ENCODE data around the gene ADAMTSL2.

The ADAMTSL2 gene

DNA sequence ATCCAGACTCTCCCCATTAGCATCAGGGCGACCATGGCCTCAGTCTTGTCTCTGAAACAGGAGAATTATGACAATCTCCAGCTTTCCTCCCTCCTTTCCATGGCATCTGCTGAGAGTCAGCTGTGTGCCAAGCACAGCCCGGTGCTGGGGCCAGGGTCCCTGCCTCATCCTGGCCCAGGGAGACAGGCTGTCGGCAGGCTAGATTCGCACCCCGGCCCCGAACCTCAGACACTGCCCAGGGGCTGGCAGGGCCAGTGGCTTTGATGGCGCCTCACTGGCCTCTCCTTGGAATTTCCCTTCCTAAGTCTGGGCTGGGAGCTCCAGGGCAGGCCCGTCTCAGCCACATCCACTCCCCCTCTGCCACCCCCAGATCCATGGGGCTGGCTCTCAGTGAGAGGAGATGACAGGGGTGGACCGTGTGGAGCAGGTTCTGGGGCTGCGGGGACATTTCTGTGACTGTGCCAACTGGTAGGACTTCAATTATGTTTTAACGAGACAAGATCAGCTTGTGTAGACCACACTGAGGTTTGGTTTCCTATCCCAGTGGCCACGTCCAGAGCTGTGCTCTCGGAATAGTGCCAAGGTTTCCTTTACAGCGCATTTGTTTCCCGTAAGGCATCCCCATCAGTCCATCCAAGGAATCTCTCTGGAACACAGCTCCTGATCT lies 59.2 kb downstream of the ADAMTSL2 start:
- TF ChIP-seq, protein P1, sequence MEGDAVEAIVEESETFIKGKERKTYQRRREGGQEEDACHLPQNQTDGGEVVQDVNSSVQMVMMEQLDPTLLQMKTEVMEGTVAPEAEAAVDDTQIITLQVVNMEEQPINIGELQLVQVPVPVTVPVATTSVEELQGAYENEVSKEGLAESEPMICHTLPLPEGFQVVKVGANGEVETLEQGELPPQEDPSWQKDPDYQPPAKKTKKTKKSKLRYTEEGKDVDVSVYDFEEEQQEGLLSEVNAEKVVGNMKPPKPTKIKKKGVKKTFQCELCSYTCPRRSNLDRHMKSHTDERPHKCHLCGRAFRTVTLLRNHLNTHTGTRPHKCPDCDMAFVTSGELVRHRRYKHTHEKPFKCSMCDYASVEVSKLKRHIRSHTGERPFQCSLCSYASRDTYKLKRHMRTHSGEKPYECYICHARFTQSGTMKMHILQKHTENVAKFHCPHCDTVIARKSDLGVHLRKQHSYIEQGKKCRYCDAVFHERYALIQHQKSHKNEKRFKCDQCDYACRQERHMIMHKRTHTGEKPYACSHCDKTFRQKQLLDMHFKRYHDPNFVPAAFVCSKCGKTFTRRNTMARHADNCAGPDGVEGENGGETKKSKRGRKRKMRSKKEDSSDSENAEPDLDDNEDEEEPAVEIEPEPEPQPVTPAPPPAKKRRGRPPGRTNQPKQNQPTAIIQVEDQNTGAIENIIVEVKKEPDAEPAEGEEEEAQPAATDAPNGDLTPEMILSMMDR (IDR thresholded peaks at IDR 0.05; ENCODE audit: insufficient read depth, low read length) = no peak
- no peak for TF ChIP-seq POLR2AphosphoS5 (IDR thresholded peaks at IDR 0.05; ENCODE audit: low read depth)
- no peak for TF ChIP-seq GABPA (IDR thresholded peaks at IDR 0.05; ENCODE audit: low read depth)
- TF ChIP-seq SPI1 (IDR thresholded peaks at IDR 0.05; ENCODE audit: borderline replicate concordance, low read depth) = no peak
- TF ChIP-seq, protein P2, sequence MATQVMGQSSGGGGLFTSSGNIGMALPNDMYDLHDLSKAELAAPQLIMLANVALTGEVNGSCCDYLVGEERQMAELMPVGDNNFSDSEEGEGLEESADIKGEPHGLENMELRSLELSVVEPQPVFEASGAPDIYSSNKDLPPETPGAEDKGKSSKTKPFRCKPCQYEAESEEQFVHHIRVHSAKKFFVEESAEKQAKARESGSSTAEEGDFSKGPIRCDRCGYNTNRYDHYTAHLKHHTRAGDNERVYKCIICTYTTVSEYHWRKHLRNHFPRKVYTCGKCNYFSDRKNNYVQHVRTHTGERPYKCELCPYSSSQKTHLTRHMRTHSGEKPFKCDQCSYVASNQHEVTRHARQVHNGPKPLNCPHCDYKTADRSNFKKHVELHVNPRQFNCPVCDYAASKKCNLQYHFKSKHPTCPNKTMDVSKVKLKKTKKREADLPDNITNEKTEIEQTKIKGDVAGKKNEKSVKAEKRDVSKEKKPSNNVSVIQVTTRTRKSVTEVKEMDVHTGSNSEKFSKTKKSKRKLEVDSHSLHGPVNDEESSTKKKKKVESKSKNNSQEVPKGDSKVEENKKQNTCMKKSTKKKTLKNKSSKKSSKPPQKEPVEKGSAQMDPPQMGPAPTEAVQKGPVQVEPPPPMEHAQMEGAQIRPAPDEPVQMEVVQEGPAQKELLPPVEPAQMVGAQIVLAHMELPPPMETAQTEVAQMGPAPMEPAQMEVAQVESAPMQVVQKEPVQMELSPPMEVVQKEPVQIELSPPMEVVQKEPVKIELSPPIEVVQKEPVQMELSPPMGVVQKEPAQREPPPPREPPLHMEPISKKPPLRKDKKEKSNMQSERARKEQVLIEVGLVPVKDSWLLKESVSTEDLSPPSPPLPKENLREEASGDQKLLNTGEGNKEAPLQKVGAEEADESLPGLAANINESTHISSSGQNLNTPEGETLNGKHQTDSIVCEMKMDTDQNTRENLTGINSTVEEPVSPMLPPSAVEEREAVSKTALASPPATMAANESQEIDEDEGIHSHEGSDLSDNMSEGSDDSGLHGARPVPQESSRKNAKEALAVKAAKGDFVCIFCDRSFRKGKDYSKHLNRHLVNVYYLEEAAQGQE (IDR thresholded peaks at IDR 0.05; ENCODE audit: insufficient replicate concordance, low read depth) = no peak
- no peak overlapping the region for H3K27ac ChIP-seq (replicated peaks)
- no peak overlapping the region for H3K4me3 ChIP-seq (replicated peaks; ENCODE audit: insufficient read depth, low read length)
- no peak for DNase-seq (ENCODE audit: low read depth in 1 of 2, low spot score in 1 of 2)
- H3K27me3 ChIP-seq (ENCODE audit: insufficient read depth, poor library complexity, severe bottlenecking) = no peaks in the 10 kb centered on the region

DNA sequence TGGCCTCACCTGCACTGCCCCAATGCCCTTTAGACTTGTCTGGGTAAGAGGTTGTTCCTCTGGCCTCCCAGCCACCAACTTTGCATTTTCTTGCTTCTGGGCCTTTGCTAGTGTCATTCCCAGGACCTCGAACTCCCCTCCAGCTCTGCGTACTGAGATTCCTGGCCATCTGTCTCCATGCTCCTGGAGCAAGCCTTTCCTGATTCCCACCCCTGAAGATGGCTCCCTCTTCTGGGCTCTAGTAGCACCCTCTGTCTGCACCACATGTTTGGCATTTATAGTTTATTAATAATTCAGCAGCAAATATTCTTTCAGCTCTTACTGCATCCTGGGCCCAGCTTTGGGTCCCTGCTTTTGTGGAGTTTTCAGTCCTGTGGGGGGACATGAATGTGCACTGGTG lies 59.8 kb downstream of the ADAMTSL2 start:
- no peaks in the 10 kb centered on the region for H3K27me3 ChIP-seq (ENCODE audit: insufficient read depth, poor library complexity, severe bottlenecking)
- no peak for TF ChIP-seq POLR2AphosphoS5 (IDR thresholded peaks at IDR 0.05; ENCODE audit: low read depth)
- no peak for TF ChIP-seq SPI1 (IDR thresholded peaks at IDR 0.05; ENCODE audit: borderline replicate concordance, low read depth)
- no peak for TF ChIP-seq GABPA (IDR thresholded peaks at IDR 0.05; ENCODE audit: low read depth)
- TF ChIP-seq, protein P1 (IDR thresholded peaks at IDR 0.05; ENCODE audit: insufficient read depth, low read length) = no peak
- TF ChIP-seq, protein P2 (IDR thresholded peaks at IDR 0.05; ENCODE audit: insufficient replicate concordance, low read depth) = no peak

DNA sequence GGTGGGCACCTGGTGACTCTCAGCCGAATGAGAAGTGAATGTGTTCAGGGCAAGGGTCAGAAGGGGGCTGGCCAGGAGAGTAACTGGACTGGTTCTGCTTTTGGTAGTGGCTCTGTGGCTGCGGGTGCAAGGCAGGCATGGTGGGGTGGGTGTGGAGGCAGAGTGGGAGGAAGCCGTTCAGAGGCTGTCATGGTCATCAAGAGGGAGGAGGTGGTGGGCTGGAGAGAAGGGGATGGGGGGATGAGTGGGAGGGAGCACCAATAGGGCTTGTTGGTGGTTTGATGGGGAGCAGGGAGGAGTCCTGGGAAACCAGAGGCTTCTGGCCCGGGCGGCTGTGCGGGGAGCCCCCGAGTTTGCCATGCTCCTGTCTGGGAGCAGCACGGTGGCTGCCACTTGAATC lies 61.4 kb downstream of the ADAMTSL2 start:
- H3K27me3 ChIP-seq (ENCODE audit: insufficient read depth, poor library complexity, severe bottlenecking) = no peaks in the 10 kb centered on the region
- TF ChIP-seq GABPA (IDR thresholded peaks at IDR 0.05; ENCODE audit: low read depth) = no peak
- TF ChIP-seq, protein P2 (IDR thresholded peaks at IDR 0.05; ENCODE audit: insufficient replicate concordance, low read depth) = no peak

More for the DNA sequence above, 59.8 kb downstream of the ADAMTSL2 start:
- DNase-seq (ENCODE audit: low read depth in 1 of 2, low spot score in 1 of 2) = no peak
- no peak overlapping the region for H3K27ac ChIP-seq (replicated peaks)
- H3K4me3 ChIP-seq (replicated peaks; ENCODE audit: insufficient read depth, low read length) = no peak overlapping the region

More for the DNA sequence above, 61.4 kb downstream of the ADAMTSL2 start:
- H3K4me3 ChIP-seq (replicated peaks; ENCODE audit: insufficient read depth, low read length) = no peak overlapping the region
- H3K27ac ChIP-seq (replicated peaks) = no peak overlapping the region
- no peak for DNase-seq (ENCODE audit: low read depth in 1 of 2, low spot score in 1 of 2)

Data from HL-60 (cell line).